HepG2 (cell line): ENCODE measurements around the gene GPC6. TPM values are rescaled to one million over a fixed set of nuclear protein-coding genes. Genes with fewer than 3 reads are reported as not detected.

Experiments used
- ASH2L ChIP-seq: fragments of 300-600, 200-600 bp; sonication (generic); IDR thresholded peaks from 2 replicates; pipeline ENCODE4 v1.7.0; 2017; ENCODE audit warnings: low read depth, mild to moderate bottlenecking, moderate library complexity, mixed read lengths, low read length; ENCODE audit not compliant: insufficient read length
- ISL2 ChIP-seq: sonication (generic); formaldehyde crosslinking; IDR thresholded peaks from 2 replicates; pipeline ENCODE4 v1.5.0; 2020; ENCODE audit warnings: missing genetic modification reagents
- MEF2D ChIP-seq: sonication (generic); formaldehyde crosslinking; IDR thresholded peaks from 2 replicates; pipeline ENCODE4 v1.5.1; 2020; ENCODE audit warnings: mild to moderate bottlenecking, missing genetic modification reagents
- MIXL1 ChIP-seq: IDR thresholded peaks from 2 replicates; pipeline ENCODE4 v1.6.1; 2016
- RARA ChIP-seq: IDR thresholded peaks from 2 replicates; pipeline ENCODE4 v1.6.1; 2016; ENCODE audit warnings: missing genetic modification reagents, missing compliant biosample characterization
- SALL1 ChIP-seq: sonication (generic); formaldehyde crosslinking; IDR thresholded peaks from 2 replicates; pipeline ENCODE4 v1.8.0; 2022; ENCODE audit warnings: mild to moderate bottlenecking, missing genetic modification reagents
- TRIM24 ChIP-seq: sonication (generic); formaldehyde crosslinking; IDR thresholded peaks from 2 replicates; pipeline ENCODE4 v1.8.0; 2022; ENCODE audit warnings: mild to moderate bottlenecking, missing genetic modification reagents
- ZFAT ChIP-seq: sonication (generic); formaldehyde crosslinking; conservative IDR thresholded peaks from 2 replicates; pipeline ENCODE4 v1.8.1; 2023; ENCODE audit warnings: missing genetic modification reagents, inconsistent platforms
- ZNF143 ChIP-seq: sonication (generic); formaldehyde crosslinking; IDR thresholded peaks from 2 replicates; pipeline ENCODE4 v1.4.0; 2020; ENCODE audit warnings: missing genetic modification reagents
- ZNF281 ChIP-seq: sonication (generic); formaldehyde crosslinking; IDR thresholded peaks from 2 replicates; pipeline ENCODE4 v1.4.0; 2020; ENCODE audit warnings: missing genetic modification reagents, borderline replicate concordance
- ZNF326 ChIP-seq: sonication (generic); formaldehyde crosslinking; IDR thresholded peaks from 2 replicates; pipeline ENCODE4 v1.4.0; 2020; ENCODE audit warnings: missing genetic modification reagents, borderline replicate concordance
- ZNF773 ChIP-seq: sonication (generic); formaldehyde crosslinking; IDR thresholded peaks from 2 replicates; pipeline ENCODE4 v1.4.0; 2020; ENCODE audit warnings: missing genetic modification reagents, borderline replicate concordance
- polyA plus RNA-seq, 8 experiments: library from polyadenylated mRNA; depleted of rRNA in 3 of 8; stranded (reverse) in 7 of 8; unstranded in 1 of 8; fragments of >200 nt; fragmentation: Illumina TruSeq in 4 of 8; extraction: Trizol in 4 of 8; gene quantifications; 2 replicates each; pipeline versions ENCODE4 v1.2.1 to v1.2.3, GENCODE V29; 2011 to 2016; ENCODE audit warnings: low read depth in 4 of 8, missing spikeins in 1 of 8, mixed read lengths in 1 of 8; ENCODE audit not compliant: insufficient read depth in 1 of 8
- total RNA-seq, 5 experiments: library from RNA; depleted of rRNA; stranded (reverse); fragments of >200 nt; fragmentation: Illumina TruSeq; extraction: Trizol; gene quantifications; 2 replicates each; pipeline ENCODE4 v1.2.3, GENCODE V29; 2016; ENCODE audit warnings: low read depth in 1 of 5
- TF ChIP-seq, protein P1 (sequence below): sonication (generic); formaldehyde crosslinking; IDR thresholded peaks from 2 replicates; pipeline ENCODE4 v1.4.0; 2020; ENCODE audit warnings: mild to moderate bottlenecking, missing genetic modification reagents, borderline replicate concordance
- TF ChIP-seq, protein P2 (sequence below): sonication (generic); formaldehyde crosslinking; IDR thresholded peaks from 2 replicates; pipeline ENCODE4 v1.4.0; 2020; ENCODE audit warnings: missing genetic modification reagents
- TF ChIP-seq, protein P3 (sequence below): sonication (generic); formaldehyde crosslinking; IDR thresholded peaks from 2 replicates; pipeline ENCODE4 v1.4.0; 2020; ENCODE audit warnings: missing genetic modification reagents

The GPC6 gene
- total and polyA plus RNA-seq, 2 of the 13 experiments (the other 11 are each of a cell fraction or from before 2014, with no cell fraction given): 24.5 to 33.9 TPM

- TF ChIP-seq, protein P1, sequence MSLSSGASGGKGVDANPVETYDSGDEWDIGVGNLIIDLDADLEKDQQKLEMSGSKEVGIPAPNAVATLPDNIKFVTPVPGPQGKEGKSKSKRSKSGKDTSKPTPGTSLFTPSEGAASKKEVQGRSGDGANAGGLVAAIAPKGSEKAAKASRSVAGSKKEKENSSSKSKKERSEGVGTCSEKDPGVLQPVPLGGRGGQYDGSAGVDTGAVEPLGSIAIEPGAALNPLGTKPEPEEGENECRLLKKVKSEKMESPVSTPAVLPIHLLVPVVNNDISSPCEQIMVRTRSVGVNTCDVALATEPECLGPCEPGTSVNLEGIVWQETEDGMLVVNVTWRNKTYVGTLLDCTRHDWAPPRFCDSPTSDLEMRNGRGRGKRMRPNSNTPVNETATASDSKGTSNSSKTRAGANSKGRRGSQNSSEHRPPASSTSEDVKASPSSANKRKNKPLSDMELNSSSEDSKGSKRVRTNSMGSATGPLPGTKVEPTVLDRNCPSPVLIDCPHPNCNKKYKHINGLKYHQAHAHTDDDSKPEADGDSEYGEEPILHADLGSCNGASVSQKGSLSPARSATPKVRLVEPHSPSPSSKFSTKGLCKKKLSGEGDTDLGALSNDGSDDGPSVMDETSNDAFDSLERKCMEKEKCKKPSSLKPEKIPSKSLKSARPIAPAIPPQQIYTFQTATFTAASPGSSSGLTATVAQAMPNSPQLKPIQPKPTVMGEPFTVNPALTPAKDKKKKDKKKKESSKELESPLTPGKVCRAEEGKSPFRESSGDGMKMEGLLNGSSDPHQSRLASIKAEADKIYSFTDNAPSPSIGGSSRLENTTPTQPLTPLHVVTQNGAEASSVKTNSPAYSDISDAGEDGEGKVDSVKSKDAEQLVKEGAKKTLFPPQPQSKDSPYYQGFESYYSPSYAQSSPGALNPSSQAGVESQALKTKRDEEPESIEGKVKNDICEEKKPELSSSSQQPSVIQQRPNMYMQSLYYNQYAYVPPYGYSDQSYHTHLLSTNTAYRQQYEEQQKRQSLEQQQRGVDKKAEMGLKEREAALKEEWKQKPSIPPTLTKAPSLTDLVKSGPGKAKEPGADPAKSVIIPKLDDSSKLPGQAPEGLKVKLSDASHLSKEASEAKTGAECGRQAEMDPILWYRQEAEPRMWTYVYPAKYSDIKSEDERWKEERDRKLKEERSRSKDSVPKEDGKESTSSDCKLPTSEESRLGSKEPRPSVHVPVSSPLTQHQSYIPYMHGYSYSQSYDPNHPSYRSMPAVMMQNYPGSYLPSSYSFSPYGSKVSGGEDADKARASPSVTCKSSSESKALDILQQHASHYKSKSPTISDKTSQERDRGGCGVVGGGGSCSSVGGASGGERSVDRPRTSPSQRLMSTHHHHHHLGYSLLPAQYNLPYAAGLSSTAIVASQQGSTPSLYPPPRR (CRISPR knock-in tag): no peak
- TF ChIP-seq ZNF326 (no peak), SALL1 (CRISPR knock-in tag) (peak; percentile 50; the same call in 1 of the 2 replicates), ZNF143 (no peak), TRIM24 (no peak), MEF2D (peak; percentile 99), ZFAT (CRISPR knock-in tag) (no peak), MIXL1 (CRISPR knock-in tag) (peak; percentile 18; the same call in 1 of the 2 replicates), ASH2L (no peak), RARA (CRISPR knock-in tag) (peak; percentile 54), ISL2 (CRISPR knock-in tag) (no peak), ZNF281 (no peak), ZNF773 (CRISPR knock-in tag) (no peak)
- TF ChIP-seq, protein P2, sequence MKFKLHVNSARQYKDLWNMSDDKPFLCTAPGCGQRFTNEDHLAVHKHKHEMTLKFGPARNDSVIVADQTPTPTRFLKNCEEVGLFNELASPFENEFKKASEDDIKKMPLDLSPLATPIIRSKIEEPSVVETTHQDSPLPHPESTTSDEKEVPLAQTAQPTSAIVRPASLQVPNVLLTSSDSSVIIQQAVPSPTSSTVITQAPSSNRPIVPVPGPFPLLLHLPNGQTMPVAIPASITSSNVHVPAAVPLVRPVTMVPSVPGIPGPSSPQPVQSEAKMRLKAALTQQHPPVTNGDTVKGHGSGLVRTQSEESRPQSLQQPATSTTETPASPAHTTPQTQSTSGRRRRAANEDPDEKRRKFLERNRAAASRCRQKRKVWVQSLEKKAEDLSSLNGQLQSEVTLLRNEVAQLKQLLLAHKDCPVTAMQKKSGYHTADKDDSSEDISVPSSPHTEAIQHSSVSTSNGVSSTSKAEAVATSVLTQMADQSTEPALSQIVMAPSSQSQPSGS: 0 out of 2 replicates have a peak, but pooled peaks have one; percentile 31
- TF ChIP-seq, protein P3, sequence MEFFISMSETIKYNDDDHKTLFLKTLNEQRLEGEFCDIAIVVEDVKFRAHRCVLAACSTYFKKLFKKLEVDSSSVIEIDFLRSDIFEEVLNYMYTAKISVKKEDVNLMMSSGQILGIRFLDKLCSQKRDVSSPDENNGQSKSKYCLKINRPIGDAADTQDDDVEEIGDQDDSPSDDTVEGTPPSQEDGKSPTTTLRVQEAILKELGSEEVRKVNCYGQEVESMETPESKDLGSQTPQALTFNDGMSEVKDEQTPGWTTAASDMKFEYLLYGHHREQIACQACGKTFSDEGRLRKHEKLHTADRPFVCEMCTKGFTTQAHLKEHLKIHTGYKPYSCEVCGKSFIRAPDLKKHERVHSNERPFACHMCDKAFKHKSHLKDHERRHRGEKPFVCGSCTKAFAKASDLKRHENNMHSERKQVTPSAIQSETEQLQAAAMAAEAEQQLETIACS (CRISPR knock-in tag): no peak
Observed at GRCh38 chr13:94344126-94344818, 1117.7 kb downstream of the GPC6 start (continued).
